ENCODE results near the gene RERG.

DNA sequence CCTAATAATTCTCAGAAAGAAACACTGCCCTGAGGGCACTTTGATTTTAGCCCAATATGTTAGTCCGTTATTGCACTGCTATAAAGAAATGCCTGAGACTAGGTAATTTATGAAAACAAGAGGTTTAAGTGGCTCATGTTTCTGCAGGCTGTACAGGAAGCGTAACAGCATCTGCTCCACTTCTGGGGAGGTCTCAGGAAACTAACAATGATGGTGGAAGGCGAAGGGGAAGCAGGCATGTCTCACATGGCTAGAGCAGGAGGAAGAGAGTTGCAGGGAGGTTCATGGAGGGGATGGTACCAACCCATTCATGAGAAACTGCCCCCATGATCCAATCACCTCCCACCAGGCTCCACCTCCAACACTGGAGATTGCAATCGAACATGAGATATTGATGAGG lies 49.4 kb upstream of the RERG start:
- TF ChIP-seq CTCF (IDR thresholded peaks at IDR 0.05; ENCODE audit: low read depth, low read length) (no peak), POLR2A (IDR thresholded peaks at IDR 0.05; ENCODE audit: extremely low read depth, insufficient read length) (no peak), MYC (IDR thresholded peaks at IDR 0.05; ENCODE audit: low read depth, low read length) (no peak)
- TF ChIP-seq, protein P1, sequence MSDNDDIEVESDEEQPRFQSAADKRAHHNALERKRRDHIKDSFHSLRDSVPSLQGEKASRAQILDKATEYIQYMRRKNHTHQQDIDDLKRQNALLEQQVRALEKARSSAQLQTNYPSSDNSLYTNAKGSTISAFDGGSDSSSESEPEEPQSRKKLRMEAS (IDR thresholded peaks at IDR 0.05; ENCODE audit: low read depth, low read length) = no peak

Data from NB4 (cell line).